Measurements from ENCODE around the gene KREMEN1.

DNA sequence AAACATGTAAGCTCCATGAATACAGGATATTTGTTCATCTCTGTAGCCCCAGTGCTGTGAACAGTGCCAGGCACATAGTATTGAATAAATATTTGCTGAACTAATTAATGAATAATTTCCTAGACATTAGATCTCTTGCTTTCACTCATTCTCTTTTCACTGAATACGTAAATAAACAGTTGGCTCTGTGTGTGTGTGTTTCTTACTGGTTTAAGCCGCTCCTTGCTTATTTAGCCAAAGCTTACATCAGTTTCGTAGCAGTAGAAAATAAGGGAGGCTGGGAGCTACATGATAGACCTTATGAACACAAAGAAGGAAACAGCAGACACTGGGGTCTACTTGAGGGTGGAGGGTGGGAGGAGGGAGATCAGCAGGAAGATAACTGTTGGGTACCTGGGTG lies 17.2 kb downstream of the KREMEN1 start:
- TF ChIP-seq POLR2AphosphoS5 (IDR thresholded peaks at IDR 0.05; ENCODE audit: borderline replicate concordance, low read depth, low read length) (no peak), EZH2 (IDR thresholded peaks at IDR 0.05) (no peak), FOXP2 (optimal IDR thresholded peaks at IDR 0.05; ENCODE audit: control extremely low read depth, extremely low read length, insufficient read depth) (no peak)

All from SK-N-MC (cell line).